Lower leg skin (tissue), 3 donors: ENCODE measurements around the gene PIK3CA.

Source experiments
- POLR2A ChIP-seq, 2 donors: fragments of 450-650 bp; IDR thresholded peaks; one replicate each; pipeline ENCODE4 v1.6.1; 2016 to 2017; ENCODE audit warnings: antibody characterized with exemption in 2 of 2, mild to moderate bottlenecking in 1 of 2, moderate library complexity in 1 of 2
- TF ChIP-seq, protein P1 (sequence below), 3 donors: fragments of 450-650 bp; IDR thresholded peaks; one replicate each; pipeline ENCODE4 v1.5.1; 2016; ENCODE audit warnings: antibody characterized with exemption in 3 of 3, mild to moderate bottlenecking in 3 of 3, moderate library complexity in 2 of 3

GRCh38 chr3:179264449-179264848, 116.3 kb downstream of the PIK3CA start:
- TF ChIP-seq, protein P1, sequence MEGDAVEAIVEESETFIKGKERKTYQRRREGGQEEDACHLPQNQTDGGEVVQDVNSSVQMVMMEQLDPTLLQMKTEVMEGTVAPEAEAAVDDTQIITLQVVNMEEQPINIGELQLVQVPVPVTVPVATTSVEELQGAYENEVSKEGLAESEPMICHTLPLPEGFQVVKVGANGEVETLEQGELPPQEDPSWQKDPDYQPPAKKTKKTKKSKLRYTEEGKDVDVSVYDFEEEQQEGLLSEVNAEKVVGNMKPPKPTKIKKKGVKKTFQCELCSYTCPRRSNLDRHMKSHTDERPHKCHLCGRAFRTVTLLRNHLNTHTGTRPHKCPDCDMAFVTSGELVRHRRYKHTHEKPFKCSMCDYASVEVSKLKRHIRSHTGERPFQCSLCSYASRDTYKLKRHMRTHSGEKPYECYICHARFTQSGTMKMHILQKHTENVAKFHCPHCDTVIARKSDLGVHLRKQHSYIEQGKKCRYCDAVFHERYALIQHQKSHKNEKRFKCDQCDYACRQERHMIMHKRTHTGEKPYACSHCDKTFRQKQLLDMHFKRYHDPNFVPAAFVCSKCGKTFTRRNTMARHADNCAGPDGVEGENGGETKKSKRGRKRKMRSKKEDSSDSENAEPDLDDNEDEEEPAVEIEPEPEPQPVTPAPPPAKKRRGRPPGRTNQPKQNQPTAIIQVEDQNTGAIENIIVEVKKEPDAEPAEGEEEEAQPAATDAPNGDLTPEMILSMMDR (IDR thresholded peaks at IDR 0.05), result no peak
- no peak for TF ChIP-seq POLR2A (IDR thresholded peaks at IDR 0.05)
